ENCODE results near the gene TMEM140. TPM values are rescaled to one million over a fixed set of nuclear protein-coding genes. Genes with fewer than 3 reads are reported as not detected.

Gene TMEM140
- total and polyA plus RNA-seq, 2 of the 13 experiments (the other 11 are each of a cell fraction or from before 2014, with no cell fraction given) = 9.2 to 21.7 TPM

GRCh38 chr7:135164357-135165061, 16.6 kb downstream of the TMEM140 start (continued):
- TF ChIP-seq CTCF (CRISPR knock-in tag; IDR thresholded peaks at IDR 0.05) (peak; percentile 34), CHD4 (IDR thresholded peaks at IDR 0.05; ENCODE audit: borderline replicate concordance, low read length) (no peak), ZNF274 (CRISPR knock-in tag; IDR thresholded peaks at IDR 0.05) (no peak), BHLHE40 (IDR thresholded peaks at IDR 0.05; ENCODE audit: low read length) (no peak)
- TF ChIP-seq, protein P1, sequence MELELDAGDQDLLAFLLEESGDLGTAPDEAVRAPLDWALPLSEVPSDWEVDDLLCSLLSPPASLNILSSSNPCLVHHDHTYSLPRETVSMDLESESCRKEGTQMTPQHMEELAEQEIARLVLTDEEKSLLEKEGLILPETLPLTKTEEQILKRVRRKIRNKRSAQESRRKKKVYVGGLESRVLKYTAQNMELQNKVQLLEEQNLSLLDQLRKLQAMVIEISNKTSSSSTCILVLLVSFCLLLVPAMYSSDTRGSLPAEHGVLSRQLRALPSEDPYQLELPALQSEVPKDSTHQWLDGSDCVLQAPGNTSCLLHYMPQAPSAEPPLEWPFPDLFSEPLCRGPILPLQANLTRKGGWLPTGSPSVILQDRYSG (CRISPR knock-in tag; IDR thresholded peaks at IDR 0.05) = no peak
- TF ChIP-seq, protein P2, sequence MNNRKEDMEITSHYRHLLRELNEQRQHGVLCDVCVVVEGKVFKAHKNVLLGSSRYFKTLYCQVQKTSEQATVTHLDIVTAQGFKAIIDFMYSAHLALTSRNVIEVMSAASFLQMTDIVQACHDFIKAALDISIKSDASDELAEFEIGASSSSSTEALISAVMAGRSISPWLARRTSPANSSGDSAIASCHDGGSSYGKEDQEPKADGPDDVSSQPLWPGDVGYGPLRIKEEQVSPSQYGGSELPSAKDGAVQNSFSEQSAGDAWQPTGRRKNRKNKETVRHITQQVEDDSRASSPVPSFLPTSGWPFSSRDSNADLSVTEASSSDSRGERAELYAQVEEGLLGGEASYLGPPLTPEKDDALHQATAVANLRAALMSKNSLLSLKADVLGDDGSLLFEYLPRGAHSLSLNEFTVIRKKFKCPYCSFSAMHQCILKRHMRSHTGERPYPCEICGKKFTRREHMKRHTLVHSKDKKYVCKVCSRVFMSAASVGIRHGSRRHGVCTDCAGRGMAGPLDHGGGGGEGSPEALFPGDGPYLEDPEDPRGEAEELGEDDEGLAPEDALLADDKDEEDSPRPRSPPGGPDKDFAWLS (CRISPR knock-in tag; IDR thresholded peaks at IDR 0.05; ENCODE audit: borderline replicate concordance) = no peak
- TF ChIP-seq, protein P3, sequence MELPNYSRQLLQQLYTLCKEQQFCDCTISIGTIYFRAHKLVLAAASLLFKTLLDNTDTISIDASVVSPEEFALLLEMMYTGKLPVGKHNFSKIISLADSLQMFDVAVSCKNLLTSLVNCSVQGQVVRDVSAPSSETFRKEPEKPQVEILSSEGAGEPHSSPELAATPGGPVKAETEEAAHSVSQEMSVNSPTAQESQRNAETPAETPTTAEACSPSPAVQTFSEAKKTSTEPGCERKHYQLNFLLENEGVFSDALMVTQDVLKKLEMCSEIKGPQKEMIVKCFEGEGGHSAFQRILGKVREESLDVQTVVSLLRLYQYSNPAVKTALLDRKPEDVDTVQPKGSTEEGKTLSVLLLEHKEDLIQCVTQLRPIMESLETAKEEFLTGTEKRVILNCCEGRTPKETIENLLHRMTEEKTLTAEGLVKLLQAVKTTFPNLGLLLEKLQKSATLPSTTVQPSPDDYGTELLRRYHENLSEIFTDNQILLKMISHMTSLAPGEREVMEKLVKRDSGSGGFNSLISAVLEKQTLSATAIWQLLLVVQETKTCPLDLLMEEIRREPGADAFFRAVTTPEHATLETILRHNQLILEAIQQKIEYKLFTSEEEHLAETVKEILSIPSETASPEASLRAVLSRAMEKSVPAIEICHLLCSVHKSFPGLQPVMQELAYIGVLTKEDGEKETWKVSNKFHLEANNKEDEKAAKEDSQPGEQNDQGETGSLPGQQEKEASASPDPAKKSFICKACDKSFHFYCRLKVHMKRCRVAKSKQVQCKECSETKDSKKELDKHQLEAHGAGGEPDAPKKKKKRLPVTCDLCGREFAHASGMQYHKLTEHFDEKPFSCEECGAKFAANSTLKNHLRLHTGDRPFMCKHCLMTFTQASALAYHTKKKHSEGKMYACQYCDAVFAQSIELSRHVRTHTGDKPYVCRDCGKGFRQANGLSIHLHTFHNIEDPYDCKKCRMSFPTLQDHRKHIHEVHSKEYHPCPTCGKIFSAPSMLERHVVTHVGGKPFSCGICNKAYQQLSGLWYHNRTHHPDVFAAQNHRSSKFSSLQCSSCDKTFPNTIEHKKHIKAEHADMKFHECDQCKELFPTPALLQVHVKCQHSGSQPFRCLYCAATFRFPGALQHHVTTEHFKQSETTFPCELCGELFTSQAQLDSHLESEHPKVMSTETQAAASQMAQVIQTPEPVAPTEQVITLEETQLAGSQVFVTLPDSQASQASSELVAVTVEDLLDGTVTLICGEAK (IDR thresholded peaks at IDR 0.05) = no peak
- TF ChIP-seq, protein P3 (CRISPR knock-in tag; IDR thresholded peaks at IDR 0.05) = no peak
- TF ChIP-seq, protein P4, sequence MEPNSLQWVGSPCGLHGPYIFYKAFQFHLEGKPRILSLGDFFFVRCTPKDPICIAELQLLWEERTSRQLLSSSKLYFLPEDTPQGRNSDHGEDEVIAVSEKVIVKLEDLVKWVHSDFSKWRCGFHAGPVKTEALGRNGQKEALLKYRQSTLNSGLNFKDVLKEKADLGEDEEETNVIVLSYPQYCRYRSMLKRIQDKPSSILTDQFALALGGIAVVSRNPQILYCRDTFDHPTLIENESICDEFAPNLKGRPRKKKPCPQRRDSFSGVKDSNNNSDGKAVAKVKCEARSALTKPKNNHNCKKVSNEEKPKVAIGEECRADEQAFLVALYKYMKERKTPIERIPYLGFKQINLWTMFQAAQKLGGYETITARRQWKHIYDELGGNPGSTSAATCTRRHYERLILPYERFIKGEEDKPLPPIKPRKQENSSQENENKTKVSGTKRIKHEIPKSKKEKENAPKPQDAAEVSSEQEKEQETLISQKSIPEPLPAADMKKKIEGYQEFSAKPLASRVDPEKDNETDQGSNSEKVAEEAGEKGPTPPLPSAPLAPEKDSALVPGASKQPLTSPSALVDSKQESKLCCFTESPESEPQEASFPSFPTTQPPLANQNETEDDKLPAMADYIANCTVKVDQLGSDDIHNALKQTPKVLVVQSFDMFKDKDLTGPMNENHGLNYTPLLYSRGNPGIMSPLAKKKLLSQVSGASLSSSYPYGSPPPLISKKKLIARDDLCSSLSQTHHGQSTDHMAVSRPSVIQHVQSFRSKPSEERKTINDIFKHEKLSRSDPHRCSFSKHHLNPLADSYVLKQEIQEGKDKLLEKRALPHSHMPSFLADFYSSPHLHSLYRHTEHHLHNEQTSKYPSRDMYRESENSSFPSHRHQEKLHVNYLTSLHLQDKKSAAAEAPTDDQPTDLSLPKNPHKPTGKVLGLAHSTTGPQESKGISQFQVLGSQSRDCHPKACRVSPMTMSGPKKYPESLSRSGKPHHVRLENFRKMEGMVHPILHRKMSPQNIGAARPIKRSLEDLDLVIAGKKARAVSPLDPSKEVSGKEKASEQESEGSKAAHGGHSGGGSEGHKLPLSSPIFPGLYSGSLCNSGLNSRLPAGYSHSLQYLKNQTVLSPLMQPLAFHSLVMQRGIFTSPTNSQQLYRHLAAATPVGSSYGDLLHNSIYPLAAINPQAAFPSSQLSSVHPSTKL (CRISPR knock-in tag; IDR thresholded peaks at IDR 0.05) = no peak
- TF ChIP-seq, protein P5, sequence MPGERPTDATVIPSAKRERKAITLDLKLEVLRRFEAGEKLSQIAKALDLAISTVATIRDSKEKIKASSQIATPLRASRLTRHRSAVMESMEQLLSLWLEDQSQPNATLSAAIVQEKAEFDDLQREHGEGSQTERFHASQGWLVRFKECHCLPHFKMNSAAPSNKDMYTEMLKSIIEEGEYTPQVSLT (CRISPR knock-in tag; IDR thresholded peaks at IDR 0.05; ENCODE audit: borderline replicate concordance, low read depth) = no peak
